Panc1 (cell line): ENCODE data around the gene SPIN2B.
"Not testable (repeated sequence)": the region's sequence is repeated elsewhere in the genome, so short reads cannot be mapped to it uniquely, and the experiment has no call there.

Experiments used
- CTCF ChIP-seq: fragments of 450-650 bp; IDR thresholded peaks from 2 replicates; pipeline ENCODE4 v1.5.1; 2017; ENCODE audit warnings: mild to moderate bottlenecking
- TCF7L2 ChIP-seq: IDR thresholded peaks from 2 replicates; pipeline ENCODE4 v1.6.1; 2011; ENCODE audit warnings: mild to moderate bottlenecking, low read depth, low read length, inconsistent platforms
- TF ChIP-seq, protein P1 (sequence below), 2 experiments: IDR thresholded peaks; 2 replicates each; pipeline ENCODE4 v1.6.1; 2011 to 2012; ENCODE audit warnings: low read depth in 2 of 2, control low read depth in 1 of 2, low read length in 1 of 2, mild to moderate bottlenecking in 1 of 2, moderate library complexity in 1 of 2; ENCODE audit not compliant: insufficient read depth in 1 of 2

DNA sequence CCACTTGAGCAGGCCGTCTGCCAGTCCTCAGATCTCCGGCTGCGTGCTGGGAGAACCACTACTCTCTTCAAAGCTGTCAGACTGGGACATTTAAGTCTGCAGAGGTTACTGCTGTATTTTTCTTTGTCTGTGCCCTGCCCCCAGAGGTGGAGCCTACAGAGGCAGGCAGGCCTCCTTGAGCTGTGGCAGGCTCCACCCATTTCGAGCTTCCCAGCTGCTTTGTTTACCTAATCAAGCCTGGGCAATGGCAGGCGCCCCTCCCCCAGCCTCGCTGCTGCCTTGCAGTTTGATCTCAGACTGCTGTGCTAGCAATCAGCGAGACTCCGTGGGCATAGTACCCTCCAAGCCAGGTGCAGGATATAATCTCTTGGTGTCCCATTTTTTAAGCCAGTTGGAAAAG lies 30.9 kb upstream of the SPIN2B start:
- not testable (repeated sequence) for TF ChIP-seq CTCF, TCF7L2
- TF ChIP-seq, protein P1, sequence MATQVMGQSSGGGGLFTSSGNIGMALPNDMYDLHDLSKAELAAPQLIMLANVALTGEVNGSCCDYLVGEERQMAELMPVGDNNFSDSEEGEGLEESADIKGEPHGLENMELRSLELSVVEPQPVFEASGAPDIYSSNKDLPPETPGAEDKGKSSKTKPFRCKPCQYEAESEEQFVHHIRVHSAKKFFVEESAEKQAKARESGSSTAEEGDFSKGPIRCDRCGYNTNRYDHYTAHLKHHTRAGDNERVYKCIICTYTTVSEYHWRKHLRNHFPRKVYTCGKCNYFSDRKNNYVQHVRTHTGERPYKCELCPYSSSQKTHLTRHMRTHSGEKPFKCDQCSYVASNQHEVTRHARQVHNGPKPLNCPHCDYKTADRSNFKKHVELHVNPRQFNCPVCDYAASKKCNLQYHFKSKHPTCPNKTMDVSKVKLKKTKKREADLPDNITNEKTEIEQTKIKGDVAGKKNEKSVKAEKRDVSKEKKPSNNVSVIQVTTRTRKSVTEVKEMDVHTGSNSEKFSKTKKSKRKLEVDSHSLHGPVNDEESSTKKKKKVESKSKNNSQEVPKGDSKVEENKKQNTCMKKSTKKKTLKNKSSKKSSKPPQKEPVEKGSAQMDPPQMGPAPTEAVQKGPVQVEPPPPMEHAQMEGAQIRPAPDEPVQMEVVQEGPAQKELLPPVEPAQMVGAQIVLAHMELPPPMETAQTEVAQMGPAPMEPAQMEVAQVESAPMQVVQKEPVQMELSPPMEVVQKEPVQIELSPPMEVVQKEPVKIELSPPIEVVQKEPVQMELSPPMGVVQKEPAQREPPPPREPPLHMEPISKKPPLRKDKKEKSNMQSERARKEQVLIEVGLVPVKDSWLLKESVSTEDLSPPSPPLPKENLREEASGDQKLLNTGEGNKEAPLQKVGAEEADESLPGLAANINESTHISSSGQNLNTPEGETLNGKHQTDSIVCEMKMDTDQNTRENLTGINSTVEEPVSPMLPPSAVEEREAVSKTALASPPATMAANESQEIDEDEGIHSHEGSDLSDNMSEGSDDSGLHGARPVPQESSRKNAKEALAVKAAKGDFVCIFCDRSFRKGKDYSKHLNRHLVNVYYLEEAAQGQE (IDR thresholded peaks at IDR 0.05; ENCODE audit: insufficient read depth in 1 of 2, low read depth in 2 of 2, low read length in 1 of 2): not testable (repeated sequence)
